Activated naive CD4-positive, alpha-beta T cell treated with anti-CD3 and anti-CD28 coated beads, Interleukin-2, amount 50 U/mL, for 24 hours (primary cell): ENCODE data around the gene DEPDC7.
A peak's percentile ranks its signal among the peaks of the same experiment; 100 is the strongest.
"Not testable (repeated sequence)": the region's sequence is repeated elsewhere in the genome, so short reads cannot be mapped to it uniquely, and the experiment has no call there.

Experiments used
- H3K27ac Mint-ChIP-seq: one replicate; pipeline ENCODE4 v1.8.0; 2021; ENCODE audit warnings: mild to moderate bottlenecking, mixed read lengths
- H3K27me3 Mint-ChIP-seq: one replicate; pipeline ENCODE4 v1.8.0; 2021; ENCODE audit warnings: mixed read lengths
- H3K36me3 Mint-ChIP-seq: one replicate; pipeline ENCODE4 v1.8.0; 2021; ENCODE audit warnings: mixed read lengths
- H3K4me1 Mint-ChIP-seq: one replicate; pipeline ENCODE4 v1.8.0; 2021; ENCODE audit warnings: mixed read lengths
- H3K4me3 Mint-ChIP-seq: one replicate; pipeline ENCODE4 v1.8.0; 2021; ENCODE audit warnings: mild to moderate bottlenecking, mixed read lengths
- H3K9me3 Mint-ChIP-seq: one replicate; pipeline ENCODE4 v1.8.0; 2021; ENCODE audit warnings: mixed read lengths

DEPDC7 gene

GRCh38 chr11:33040033-33040861 is 24.6 kb downstream of the DEPDC7 start:
- H3K9me3 Mint-ChIP-seq: no peaks in the 10 kb centered on the region
- H3K27ac Mint-ChIP-seq: peak overlapping the region; percentile 95
- peaks cover 3% of the 10 kb centered on the region for H3K36me3 Mint-ChIP-seq
- peaks cover 21% of the 10 kb centered on the region for H3K4me1 Mint-ChIP-seq
- no peaks in the 10 kb centered on the region for H3K27me3 Mint-ChIP-seq
- peak overlapping the region; percentile 86 for H3K4me3 Mint-ChIP-seq

GRCh38 chr11:33040862-33041453 is 25.3 kb downstream of the DEPDC7 start:
- Mint-ChIP-seq H3K36me3 (peaks cover 7% of the 10 kb centered on the region), H3K4me1 (peaks cover 21% of the 10 kb centered on the region), H3K27ac (peak overlapping the region; percentile 95), H3K9me3 (no peaks in the 10 kb centered on the region), H3K27me3 (no peaks in the 10 kb centered on the region), H3K4me3 (peak overlapping the region; percentile 86)

GRCh38 chr11:33043221-33043830 is 27.6 kb downstream of the DEPDC7 start:
- H3K36me3 Mint-ChIP-seq: peaks cover 10% of the 10 kb centered on the region
- no peak overlapping the region for H3K27ac Mint-ChIP-seq
- no peaks in the 10 kb centered on the region for H3K27me3 Mint-ChIP-seq
- no peak overlapping the region for H3K4me3 Mint-ChIP-seq
- peaks cover 21% of the 10 kb centered on the region for H3K4me1 Mint-ChIP-seq
- no peaks in the 10 kb centered on the region for H3K9me3 Mint-ChIP-seq

- peaks cover 17% of the 10 kb centered on the region for H3K4me1 Mint-ChIP-seq
- H3K36me3 Mint-ChIP-seq: peaks cover 10% of the 10 kb centered on the region
- no peaks in the 10 kb centered on the region for H3K9me3 Mint-ChIP-seq
- H3K4me3 Mint-ChIP-seq: no peak overlapping the region
- H3K27me3 Mint-ChIP-seq: no peaks in the 10 kb centered on the region
- H3K27ac Mint-ChIP-seq: no peak overlapping the region
Observed at GRCh38 chr11:33044285-33044756, 28.6 kb downstream of the DEPDC7 start.

- Mint-ChIP-seq H3K36me3 (peaks cover 10% of the 10 kb centered on the region), H3K27me3 (no peaks in the 10 kb centered on the region), H3K27ac (no peak overlapping the region), H3K4me1 (peaks cover 10% of the 10 kb centered on the region), H3K4me3 (no peak overlapping the region), H3K9me3 (no peaks in the 10 kb centered on the region)
Observed at GRCh38 chr11:33045551-33046255, 30.0 kb downstream of the DEPDC7 start.

GRCh38 chr11:33048701-33049100 is 33.0 kb downstream of the DEPDC7 start:
- not testable (repeated sequence) for H3K4me3 Mint-ChIP-seq, H3K27me3 Mint-ChIP-seq, H3K27ac Mint-ChIP-seq, H3K4me1 Mint-ChIP-seq, H3K9me3 Mint-ChIP-seq
- peaks cover 10% of the 10 kb centered on the region for H3K36me3 Mint-ChIP-seq

GRCh38 chr11:33049565-33050408 is 34.1 kb downstream of the DEPDC7 start:
- H3K9me3 Mint-ChIP-seq, H3K27me3 Mint-ChIP-seq, H3K4me3 Mint-ChIP-seq, H3K4me1 Mint-ChIP-seq, H3K27ac Mint-ChIP-seq: not testable (repeated sequence)
- peaks cover 11% of the 10 kb centered on the region for H3K36me3 Mint-ChIP-seq

- Mint-ChIP-seq H3K4me3 (no peak overlapping the region), H3K27ac (no peak overlapping the region), H3K4me1 (no peaks in the 10 kb centered on the region), H3K27me3 (no peaks in the 10 kb centered on the region), H3K9me3 (no peaks in the 10 kb centered on the region), H3K36me3 (peaks cover 11% of the 10 kb centered on the region)
Observed at GRCh38 chr11:33052231-33052630, 36.6 kb downstream of the DEPDC7 start.

- peaks cover 3% of the 10 kb centered on the region for H3K4me1 Mint-ChIP-seq
- peaks cover 13% of the 10 kb centered on the region for H3K36me3 Mint-ChIP-seq
- H3K27ac Mint-ChIP-seq: no peak overlapping the region
- H3K27me3 Mint-ChIP-seq: no peaks in the 10 kb centered on the region
- no peaks in the 10 kb centered on the region for H3K9me3 Mint-ChIP-seq
- no peak overlapping the region for H3K4me3 Mint-ChIP-seq
Observed at GRCh38 chr11:33055375-33055774, 39.7 kb downstream of the DEPDC7 start.

GRCh38 chr11:33057284-33057683 is 41.6 kb downstream of the DEPDC7 start:
- H3K4me1 Mint-ChIP-seq: peaks cover 7% of the 10 kb centered on the region
- H3K36me3 Mint-ChIP-seq: peaks cover 14% of the 10 kb centered on the region
- H3K4me3 Mint-ChIP-seq: no peak overlapping the region

GRCh38 chr11:33059331-33060007 is 43.8 kb downstream of the DEPDC7 start:
- Mint-ChIP-seq H3K4me1 (peaks cover 28% of the 10 kb centered on the region), H3K27ac (no peak overlapping the region), H3K9me3 (no peaks in the 10 kb centered on the region), H3K4me3 (no peak overlapping the region), H3K36me3 (peaks cover 16% of the 10 kb centered on the region), H3K27me3 (no peaks in the 10 kb centered on the region)

More at GRCh38 chr11:33057284-33057683, 41.6 kb downstream of the DEPDC7 start:
- Mint-ChIP-seq H3K27ac (no peak overlapping the region), H3K9me3 (no peaks in the 10 kb centered on the region), H3K27me3 (no peaks in the 10 kb centered on the region)

GRCh38 chr11:33060271-33060670 is 44.6 kb downstream of the DEPDC7 start:
- Mint-ChIP-seq H3K9me3 (no peaks in the 10 kb centered on the region), H3K27me3 (no peaks in the 10 kb centered on the region), H3K36me3 (peaks cover 13% of the 10 kb centered on the region), H3K27ac (no peak overlapping the region), H3K4me3 (no peak overlapping the region), H3K4me1 (peaks cover 34% of the 10 kb centered on the region)

- Mint-ChIP-seq H3K27me3 (no peaks in the 10 kb centered on the region), H3K27ac (no peak overlapping the region), H3K9me3 (no peaks in the 10 kb centered on the region), H3K4me3 (no peak overlapping the region), H3K4me1 (peaks cover 41% of the 10 kb centered on the region), H3K36me3 (peaks cover 15% of the 10 kb centered on the region)
Observed at GRCh38 chr11:33062137-33062536, 46.5 kb downstream of the DEPDC7 start.

GRCh38 chr11:33063326-33063881 is 47.7 kb downstream of the DEPDC7 start:
- Mint-ChIP-seq H3K27me3 (no peaks in the 10 kb centered on the region), H3K4me1 (peaks cover 41% of the 10 kb centered on the region), H3K27ac (peak overlapping the region; percentile 63), H3K9me3 (no peaks in the 10 kb centered on the region), H3K36me3 (peaks cover 13% of the 10 kb centered on the region), H3K4me3 (peak overlapping the region; percentile 3)
